ENCODE measurements around the gene PAQR4. TPM values are rescaled to one million over a fixed set of nuclear protein-coding genes. Genes with fewer than 3 reads are reported as not detected.

Gene PAQR4
- total and polyA plus RNA-seq, 8 donors: 2.7 to 43.2 (median 9.7) TPM

- TF ChIP-seq EP300 (IDR thresholded peaks at IDR 0.05): no peak
- no peak for TF ChIP-seq POLR2AphosphoS5 (IDR thresholded peaks at IDR 0.05)
- WGBS, 5 donors: 64 to 66% (median 65%) methylated on average over 11 to 17 of the region's 17 CpGs
Observed at GRCh38 chr16:2960183-2961010, 8.8 kb upstream of the PAQR4 start.

DNA sequence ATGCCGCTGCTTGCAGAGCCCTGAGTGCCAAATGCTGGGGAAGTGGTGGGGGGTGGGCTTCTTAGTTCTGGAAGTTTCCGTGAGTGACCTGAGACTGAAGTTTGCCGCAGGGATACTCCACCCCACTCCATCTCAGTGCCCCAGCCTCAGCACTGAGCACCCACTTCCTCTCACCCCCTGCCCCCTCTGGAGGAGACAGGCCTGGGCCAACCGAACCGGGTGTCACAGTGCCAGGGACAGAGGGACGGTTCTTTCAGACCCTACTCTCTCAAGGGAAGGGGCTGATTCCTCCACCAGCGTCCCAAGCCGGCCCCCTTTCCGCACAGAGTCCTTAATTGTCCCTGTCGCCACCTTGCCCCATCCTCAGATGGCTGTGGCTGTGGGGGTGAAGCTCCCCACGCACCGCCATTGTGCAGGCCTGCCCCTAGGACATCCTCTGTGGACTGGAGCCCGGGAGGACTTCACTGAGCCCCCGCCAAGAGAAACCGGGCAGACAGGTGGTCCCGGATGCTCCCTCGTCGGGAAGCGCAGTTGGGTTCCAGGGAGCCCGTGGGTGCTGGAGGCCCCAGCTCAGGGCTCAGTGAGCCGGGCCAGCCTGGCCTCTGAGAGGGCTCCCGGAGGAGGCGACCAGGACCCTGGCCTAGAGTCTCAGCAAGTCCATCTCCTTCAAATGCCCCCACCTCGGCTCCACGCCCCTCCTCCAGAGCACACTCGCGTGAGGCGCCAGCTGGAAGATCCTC is 6.6 kb upstream of the PAQR4 start:
- 25 to 33% (median 26%) methylated on average over 7 to 28 of the region's 28 CpGs for whole genome bisulfite sequencing, 5 donors
- Histone ChIP-seq H3K4me1 (peaks cover 37 to 58% (median 43%) of the 10 kb centered on the region in 4 donors), H3K27ac (no peak overlapping the region), H3K9me3 (no peaks in the 10 kb centered on the region), H3K4me3 (no peak overlapping the region), H3K27me3 (peaks cover 36 to 98% (median 67%) of the 10 kb centered on the region in 3 donors), H3K36me3 (no peaks in the 10 kb centered on the region)
- intact Hi-C loops (cut with DNase I; ENCODE audit: low total_unique reads): no loop called here
- no peak for DNase-seq
- TF ChIP-seq EP300 (IDR thresholded peaks at IDR 0.05) (no peak), CTCF (IDR thresholded peaks at IDR 0.05) (no peak)

More at GRCh38 chr16:2960183-2961010, 8.8 kb upstream of the PAQR4 start:
- intact Hi-C loops (cut with DNase I; ENCODE audit: low total_unique reads): no loop called here
- Histone ChIP-seq H3K36me3 (no peaks in the 10 kb centered on the region), H3K4me3 (no peak overlapping the region), H3K27me3 (peaks cover 33 to 98% (median 60%) of the 10 kb centered on the region in 3 donors), H3K27ac (no peak overlapping the region), H3K9me3 (no peaks in the 10 kb centered on the region), H3K4me1 (peaks cover 27 to 37% (median 30%) of the 10 kb centered on the region in 4 donors)
- DNase-seq: no peak

GRCh38 chr16:2963074-2963722 is 6.0 kb upstream of the PAQR4 start:
- H3K27me3 ChIP-seq: peaks cover 42 to 98% (median 73%) of the 10 kb centered on the region in 3 donors
- intact Hi-C loops (cut with DNase I; ENCODE audit: low total_unique reads): no loop called here
- peaks cover 38 to 65% (median 50%) of the 10 kb centered on the region in 4 donors for H3K4me1 ChIP-seq
- H3K4me3 ChIP-seq: peak overlapping the region; percentile 19 to 54 (median 36)
- H3K9me3 ChIP-seq: no peaks in the 10 kb centered on the region
- DNase-seq: peak in 1 of 2 donors; percentile 45
- no peak overlapping the region for H3K27ac ChIP-seq
- no peaks in the 10 kb centered on the region for H3K36me3 ChIP-seq
- TF ChIP-seq EP300 (IDR thresholded peaks at IDR 0.05) (no peak), POLR2AphosphoS5 (IDR thresholded peaks at IDR 0.05) (no peak), CTCF (IDR thresholded peaks at IDR 0.05) (no peak), POLR2A (IDR thresholded peaks at IDR 0.05) (no peak)
- WGBS, 5 donors: 0 to 2% (median 1%) methylated on average over 8 to 40 of the region's 40 CpGs

GRCh38 chr16:2963723-2964474 is 5.2 kb upstream of the PAQR4 start, which contains the start of gene KREMEN2:
TSS of gene KREMEN2 (plus strand) at chr16:2964275. CDS start at chr16:2964521, 246 bp downstream.
- peak in 1 of 2 donors; percentile 74 for DNase-seq
- peaks cover 45 to 100% (median 79%) of the 10 kb centered on the region in 3 donors for H3K27me3 ChIP-seq
- H3K27ac ChIP-seq: no peak within 1 kb of the TSS
- no peaks in the 10 kb centered on the region for H3K9me3 ChIP-seq
- TF ChIP-seq CTCF (IDR thresholded peaks at IDR 0.05) (no peak), POLR2A (IDR thresholded peaks at IDR 0.05) (no peak), POLR2AphosphoS5 (IDR thresholded peaks at IDR 0.05) (no peak), EP300 (IDR thresholded peaks at IDR 0.05) (no peak)
- WGBS, 5 donors: 0 to 2% (median 1%) methylated on average over 22 to 60 of the region's 60 CpGs
- H3K36me3 ChIP-seq: no peaks in the 10 kb centered on the region
- intact Hi-C loops (cut with DNase I; ENCODE audit: low total_unique reads): no loop called here
- peaks cover 45 to 71% (median 57%) of the 10 kb centered on the region in 4 donors for H3K4me1 ChIP-seq
- H3K4me3 ChIP-seq: peak within 1 kb of the TSS; percentile 30 to 54 (median 36)
